GM23248 (cell line): ENCODE measurements around the gene MARCHF7.

Experiments used
- EZH2 ChIP-seq: fragments of 200-600 bp; sonication (generic); IDR thresholded peaks from 2 replicates; pipeline ENCODE4 v1.6.1; 2018; ENCODE audit warnings: antibody characterized with exemption, mild to moderate bottlenecking; ENCODE audit not compliant: insufficient read depth, poor library complexity, severe bottlenecking
- EZH2phosphoT487 ChIP-seq: fragments of 200-600 bp; sonication (generic); IDR thresholded peaks from 2 replicates; pipeline ENCODE4 v1.6.1; 2018; ENCODE audit warnings: antibody characterized with exemption, moderate library complexity, mild to moderate bottlenecking, low read depth; ENCODE audit not compliant: insufficient read depth

DNA sequence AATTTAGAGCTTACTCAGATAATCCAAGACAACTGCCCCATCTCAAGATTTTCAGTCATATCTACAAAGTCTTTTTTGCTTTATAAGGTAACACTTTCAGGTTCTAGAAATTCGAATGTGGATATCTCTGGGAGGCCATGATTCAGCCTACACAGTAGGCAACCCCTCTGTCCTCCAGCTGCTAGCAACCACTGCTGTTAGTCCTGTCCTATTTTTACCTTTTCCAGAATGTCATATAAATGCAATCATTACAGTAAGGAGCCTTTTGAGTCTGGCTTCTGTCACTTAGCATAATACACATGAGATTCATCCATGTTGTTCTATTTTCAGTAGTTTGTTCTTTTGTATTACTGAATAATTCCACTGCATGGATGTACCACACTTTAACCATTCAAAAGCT lies 28.5 kb upstream of the MARCHF7 start:
- TF ChIP-seq EZH2 (no peak), EZH2phosphoT487 (no peak)
